ENCODE results near the gene SCGB1C1. TPM values are rescaled to one million over a fixed set of nuclear protein-coding genes. Genes with fewer than 3 reads are reported as not detected.

Gene SCGB1C1
- total and polyA plus RNA-seq, 10 of the 15 experiments (the other 5 are each of a cell fraction or from before 2014, with no cell fraction given): not detected

DNA sequence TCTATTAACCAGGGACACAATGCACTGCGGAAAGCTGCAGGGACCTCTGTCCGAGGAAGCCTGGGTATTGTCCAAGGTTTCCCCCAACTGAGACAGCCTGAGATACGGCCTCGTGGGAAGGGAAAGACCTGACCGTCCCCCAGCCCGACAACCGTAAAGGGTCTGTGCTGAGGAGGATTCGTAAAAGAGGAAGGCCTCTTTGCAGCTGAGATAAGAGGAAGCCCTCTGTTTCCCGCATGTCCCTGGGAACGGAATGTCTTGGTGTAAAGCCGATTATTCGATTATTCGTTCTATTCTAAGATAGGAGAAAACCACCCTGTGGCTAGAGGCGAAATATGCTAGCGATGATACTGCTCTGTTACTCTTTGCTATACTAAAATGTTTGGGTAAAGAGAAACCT, 9.1 kb downstream of the SCGB1C1 start:
- SMC1A ChIA-PET (ENCODE audit: uncharacterized antibody, unreplicated experiment): no interaction called here
- CTCF ChIA-PET: no interaction called here
- WGBS (ENCODE audit: insufficient coverage, insufficient replicate concordance, low lambda C conversion rate, missing lambda C conversion rate): 72% methylated on average over 15 of the region's 15 CpGs
- no peak for TF ChIP-seq EP300 (IDR thresholded peaks at IDR 0.05; ENCODE audit: borderline replicate concordance in 1 of 2, control insufficient read depth in 1 of 2, low read depth in 2 of 2, low read length in 2 of 2)
- no peak for TF ChIP-seq RCOR1 (conservative IDR thresholded peaks at IDR 0.05; ENCODE audit: low read depth, low read length)
- peak; percentile 16; the same call in 1 of the 2 replicates for TF ChIP-seq POLR2AphosphoS5 (IDR thresholded peaks at IDR 0.05; ENCODE audit: low read length)
- no peak for TF ChIP-seq RUNX3 (IDR thresholded peaks at IDR 0.05; ENCODE audit: low read length)
- TF ChIP-seq, protein P1, sequence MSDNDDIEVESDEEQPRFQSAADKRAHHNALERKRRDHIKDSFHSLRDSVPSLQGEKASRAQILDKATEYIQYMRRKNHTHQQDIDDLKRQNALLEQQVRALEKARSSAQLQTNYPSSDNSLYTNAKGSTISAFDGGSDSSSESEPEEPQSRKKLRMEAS (IDR thresholded peaks at IDR 0.05; ENCODE audit: low read depth, low read length): no peak
- TF ChIP-seq, protein P2, sequence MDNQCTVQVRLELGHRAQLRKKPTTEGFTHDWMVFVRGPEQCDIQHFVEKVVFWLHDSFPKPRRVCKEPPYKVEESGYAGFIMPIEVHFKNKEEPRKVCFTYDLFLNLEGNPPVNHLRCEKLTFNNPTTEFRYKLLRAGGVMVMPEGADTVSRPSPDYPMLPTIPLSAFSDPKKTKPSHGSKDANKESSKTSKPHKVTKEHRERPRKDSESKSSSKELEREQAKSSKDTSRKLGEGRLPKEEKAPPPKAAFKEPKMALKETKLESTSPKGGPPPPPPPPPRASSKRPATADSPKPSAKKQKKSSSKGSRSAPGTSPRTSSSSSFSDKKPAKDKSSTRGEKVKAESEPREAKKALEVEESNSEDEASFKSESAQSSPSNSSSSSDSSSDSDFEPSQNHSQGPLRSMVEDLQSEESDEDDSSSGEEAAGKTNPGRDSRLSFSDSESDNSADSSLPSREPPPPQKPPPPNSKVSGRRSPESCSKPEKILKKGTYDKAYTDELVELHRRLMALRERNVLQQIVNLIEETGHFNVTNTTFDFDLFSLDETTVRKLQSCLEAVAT (IDR thresholded peaks at IDR 0.05): no peak
- no peak for ATAC-seq
- Histone ChIP-seq H3K79me2 (ENCODE audit: control insufficient read depth, insufficient read depth, low read length) (peaks cover 24% of the 10 kb centered on the region), H4K20me1 (ENCODE audit: control insufficient read depth, insufficient read depth) (peaks cover 11% of the 10 kb centered on the region), H3K27ac (ENCODE audit: control insufficient read depth, insufficient read depth) (no peak overlapping the region), H3K9me3 (replicated peaks; ENCODE audit: control insufficient read depth, insufficient read depth, low read length) (no peaks in the 10 kb centered on the region), H3K9ac (ENCODE audit: control insufficient read depth, insufficient read depth, low read length) (no peak overlapping the region), H2AFZ (ENCODE audit: control insufficient read depth, low read depth, low read length) (no peak overlapping the region), H3K36me3 (ENCODE audit: control insufficient read depth in 2 of 2, insufficient read depth in 2 of 2, low read length in 1 of 2) (peaks cover 4 to 21% of the 10 kb centered on the region in 2 experiments), H3K4me1 (ENCODE audit: control insufficient read depth, insufficient read depth, low read length) (peaks cover 12% of the 10 kb centered on the region), H3K4me2 (ENCODE audit: control insufficient read depth, insufficient read depth) (no peak overlapping the region), H3K4me3 (no peak overlapping the region), H3K27me3 (replicated peaks in 1 of 2; ENCODE audit: control insufficient read depth in 2 of 2, insufficient read depth in 2 of 2, low read length in 1 of 2) (no peaks in the 10 kb centered on the region)
- no TSS peak for BruUV-seq (replicated peaks)
- no peak for DNase-seq (ENCODE audit: low read depth, low spot score)
- intact Hi-C loops (cut with micrococcal nuclease; ENCODE audit: unreplicated experiment) (loop anchor here (10.0 kb wide), 1 partner anchor 243 kb away; the partner anchor contains the start of gene ANO9), in situ Hi-C loops (cut with MboI) (loop anchor here (10.0 kb wide), 1 partner anchor 163 kb away; the partner anchor contains the start of gene B4GALNT4)
- FAIRE-seq: no peak
- POLR2A ChIA-PET: no interaction called here
- RAD21 ChIA-PET (ENCODE audit: unreplicated experiment): no interaction called here
